ENCODE data around the gene COQ10A.
A peak's percentile ranks its signal among the peaks of the same experiment; 100 is the strongest.

COQ10A gene

GRCh38 chr12:56311003-56311402 is 44.3 kb downstream of the COQ10A start:
- H3K4me3 ChIP-seq (ENCODE audit: control insufficient read depth, low read depth, low read length), result no peak overlapping the region
- TF ChIP-seq CTCF (conservative IDR thresholded peaks at IDR 0.05; ENCODE audit: control insufficient read depth, insufficient read depth, low read depth, low read length), result no peak
- DNase-seq (ENCODE audit: low read depth), result no peak

GRCh38 chr12:56315249-56315621 is 48.5 kb downstream of the COQ10A start:
- H3K4me3 ChIP-seq (ENCODE audit: control insufficient read depth, low read depth, low read length), result peak overlapping the region; percentile 94
- no peak for DNase-seq (ENCODE audit: low read depth)
- TF ChIP-seq CTCF (conservative IDR thresholded peaks at IDR 0.05; ENCODE audit: control insufficient read depth, insufficient read depth, low read depth, low read length), result no peak

- no peak for TF ChIP-seq CTCF (conservative IDR thresholded peaks at IDR 0.05; ENCODE audit: control insufficient read depth, insufficient read depth, low read depth, low read length)
- DNase-seq (ENCODE audit: low read depth), result peak; percentile 96
- H3K4me3 ChIP-seq (ENCODE audit: control insufficient read depth, low read depth, low read length), result peak within 1 kb of the TSS; percentile 94
Measured at GRCh38 chr12:56315622-56316473, 49.1 kb downstream of the COQ10A start, which contains the start of gene CNPY2. TSS of gene CNPY2 (minus strand) at chr12:56315988. CDS start at chr12:56315217, 771 bp downstream.

- H3K4me3 ChIP-seq (ENCODE audit: control insufficient read depth, low read depth, low read length), result no peak overlapping the region
- TF ChIP-seq CTCF (conservative IDR thresholded peaks at IDR 0.05; ENCODE audit: control insufficient read depth, insufficient read depth, low read depth, low read length), result no peak
- DNase-seq (ENCODE audit: low read depth), result no peak
Measured at GRCh38 chr12:56317675-56318074, 50.9 kb downstream of the COQ10A start.
